ENCODE data around the gene RMND5B. TPM values are rescaled to one million over a fixed set of nuclear protein-coding genes. Genes with fewer than 3 reads are reported as not detected.

Gene RMND5B
- total RNA-seq, 1 donor from 2014 or later: 25.3 TPM

DNA sequence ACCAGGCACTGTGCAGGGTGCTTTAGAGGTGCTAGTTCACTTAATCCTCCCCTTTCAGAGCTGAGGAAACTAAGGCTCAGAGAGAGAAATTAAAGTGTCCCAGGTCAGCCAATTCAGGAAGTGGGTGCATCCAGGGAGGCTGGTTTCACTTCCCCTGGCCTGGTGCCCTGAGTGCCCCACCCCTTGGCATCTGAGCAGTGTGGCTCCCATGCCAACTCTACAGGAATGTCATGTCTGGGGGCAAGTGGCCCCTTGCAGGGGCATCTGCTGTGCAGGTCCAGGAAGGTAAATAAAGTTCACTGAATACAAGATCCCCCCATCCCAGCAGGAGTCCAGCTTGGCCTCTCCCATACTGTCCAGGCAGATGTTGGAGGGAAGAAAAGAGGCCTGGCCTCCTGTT is 21.8 kb upstream of the RMND5B start:
- no peak for DNase-seq (ENCODE audit: low spot score)
- Histone ChIP-seq H2AFZ (replicated peaks) (no peak overlapping the region), H3K4me1 (peaks cover 8% of the 10 kb centered on the region), H3K27me3 (peaks cover 12% of the 10 kb centered on the region), H3K4me3 (no peak overlapping the region), H3K9me3 (ENCODE audit: low read depth) (no peaks in the 10 kb centered on the region), H3K79me2 (ENCODE audit: low read depth) (peaks cover 8% of the 10 kb centered on the region), H3F3A (ENCODE audit: low read depth) (peaks cover 28% of the 10 kb centered on the region), H3K27ac (no peak overlapping the region), H4K20me1 (ENCODE audit: low read depth) (peaks cover under 1% of the 10 kb centered on the region), H3K4me2 (no peak overlapping the region), H3K36me3 (no peaks in the 10 kb centered on the region), H3K9ac (no peak overlapping the region)
- Mint-ChIP-seq H3K36me3 (no peaks in the 10 kb centered on the region), H3K4me3 (no peak overlapping the region), H3K9me3 (no peaks in the 10 kb centered on the region), H3K27ac (no peak overlapping the region), H3K27me3 (ENCODE audit: insufficient read depth, low read depth) (peaks cover 11% of the 10 kb centered on the region), H3K4me1 (peaks cover 17% of the 10 kb centered on the region)
- no peak for TF ChIP-seq EZH2phosphoT487 (IDR thresholded peaks at IDR 0.05)
- no peak for TF ChIP-seq EZH2 (IDR thresholded peaks at IDR 0.05)
- TF ChIP-seq, protein P1, sequence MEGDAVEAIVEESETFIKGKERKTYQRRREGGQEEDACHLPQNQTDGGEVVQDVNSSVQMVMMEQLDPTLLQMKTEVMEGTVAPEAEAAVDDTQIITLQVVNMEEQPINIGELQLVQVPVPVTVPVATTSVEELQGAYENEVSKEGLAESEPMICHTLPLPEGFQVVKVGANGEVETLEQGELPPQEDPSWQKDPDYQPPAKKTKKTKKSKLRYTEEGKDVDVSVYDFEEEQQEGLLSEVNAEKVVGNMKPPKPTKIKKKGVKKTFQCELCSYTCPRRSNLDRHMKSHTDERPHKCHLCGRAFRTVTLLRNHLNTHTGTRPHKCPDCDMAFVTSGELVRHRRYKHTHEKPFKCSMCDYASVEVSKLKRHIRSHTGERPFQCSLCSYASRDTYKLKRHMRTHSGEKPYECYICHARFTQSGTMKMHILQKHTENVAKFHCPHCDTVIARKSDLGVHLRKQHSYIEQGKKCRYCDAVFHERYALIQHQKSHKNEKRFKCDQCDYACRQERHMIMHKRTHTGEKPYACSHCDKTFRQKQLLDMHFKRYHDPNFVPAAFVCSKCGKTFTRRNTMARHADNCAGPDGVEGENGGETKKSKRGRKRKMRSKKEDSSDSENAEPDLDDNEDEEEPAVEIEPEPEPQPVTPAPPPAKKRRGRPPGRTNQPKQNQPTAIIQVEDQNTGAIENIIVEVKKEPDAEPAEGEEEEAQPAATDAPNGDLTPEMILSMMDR (IDR thresholded peaks at IDR 0.05): no peak

DNA sequence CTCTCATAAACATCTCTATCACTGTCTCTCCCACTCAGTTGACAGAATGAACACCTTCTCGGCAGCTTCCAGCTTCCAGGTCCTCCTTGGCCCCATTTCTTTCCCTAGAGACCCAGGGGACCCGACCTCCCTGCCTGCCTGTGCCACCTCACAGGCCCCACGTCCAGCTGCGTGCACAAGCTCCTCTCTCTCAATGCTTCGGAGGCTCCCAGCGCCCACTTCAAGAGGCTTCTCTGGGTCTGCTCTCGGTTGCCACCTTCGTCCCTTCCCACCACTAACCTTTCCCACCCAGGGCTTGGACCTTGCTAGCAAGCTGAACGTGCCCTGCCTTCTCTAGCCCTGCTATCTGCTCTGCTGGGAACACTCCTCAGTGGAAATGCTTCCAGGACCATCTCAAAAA is 20.3 kb upstream of the RMND5B start:
- Histone ChIP-seq H3F3A (ENCODE audit: low read depth) (peaks cover 43% of the 10 kb centered on the region), H3K9ac (no peak overlapping the region), H3K27ac (no peak overlapping the region), H3K4me2 (no peak overlapping the region), H3K9me3 (ENCODE audit: low read depth) (no peaks in the 10 kb centered on the region), H3K79me2 (ENCODE audit: low read depth) (peaks cover 19% of the 10 kb centered on the region), H3K27me3 (peaks cover 12% of the 10 kb centered on the region), H3K4me1 (peaks cover 24% of the 10 kb centered on the region), H4K20me1 (ENCODE audit: low read depth) (peaks cover 13% of the 10 kb centered on the region), H3K4me3 (no peak overlapping the region), H3K36me3 (no peaks in the 10 kb centered on the region), H2AFZ (replicated peaks) (no peak overlapping the region)
- Mint-ChIP-seq H3K4me1 (peaks cover 25% of the 10 kb centered on the region), H3K9me3 (no peaks in the 10 kb centered on the region), H3K27ac (peak overlapping the region; percentile 22), H3K36me3 (no peaks in the 10 kb centered on the region), H3K4me3 (peak overlapping the region; percentile 19), H3K27me3 (ENCODE audit: insufficient read depth, low read depth) (peaks cover 11% of the 10 kb centered on the region)
- TF ChIP-seq, protein P1 (IDR thresholded peaks at IDR 0.05): no peak
- TF ChIP-seq EZH2 (IDR thresholded peaks at IDR 0.05) (no peak), EZH2phosphoT487 (IDR thresholded peaks at IDR 0.05) (no peak)
- DNase-seq (ENCODE audit: low spot score): no peak

- Histone ChIP-seq H3K4me1 (peaks cover 32% of the 10 kb centered on the region), H3K4me3 (no peak overlapping the region), H3K4me2 (no peak overlapping the region), H3K79me2 (ENCODE audit: low read depth) (peaks cover 26% of the 10 kb centered on the region), H2AFZ (replicated peaks) (no peak overlapping the region), H3F3A (ENCODE audit: low read depth) (peaks cover 57% of the 10 kb centered on the region), H3K36me3 (no peaks in the 10 kb centered on the region), H4K20me1 (ENCODE audit: low read depth) (peaks cover 24% of the 10 kb centered on the region), H3K27me3 (peaks cover 12% of the 10 kb centered on the region), H3K27ac (no peak overlapping the region), H3K9ac (no peak overlapping the region), H3K9me3 (ENCODE audit: low read depth) (no peaks in the 10 kb centered on the region)
- Mint-ChIP-seq H3K4me1 (peaks cover 40% of the 10 kb centered on the region), H3K27me3 (ENCODE audit: insufficient read depth, low read depth) (peaks cover 13% of the 10 kb centered on the region), H3K36me3 (no peaks in the 10 kb centered on the region), H3K9me3 (no peaks in the 10 kb centered on the region), H3K27ac (peak overlapping the region; percentile 53), H3K4me3 (peak overlapping the region; percentile 9)
- no peak for DNase-seq (ENCODE audit: low spot score)
- TF ChIP-seq EZH2 (IDR thresholded peaks at IDR 0.05) (no peak), EZH2phosphoT487 (IDR thresholded peaks at IDR 0.05) (no peak)
- TF ChIP-seq, protein P1 (IDR thresholded peaks at IDR 0.05): no peak
Measured at GRCh38 chr5:178111925-178112324, 18.9 kb upstream of the RMND5B start.
